A549 (cell line): ENCODE measurements around the gene ZBED5.

Experiments used
- BHLHE40 ChIP-seq: IDR thresholded peaks from 2 replicates; pipeline ENCODE4 v1.6.1; 2012; ENCODE audit warnings: low read depth, low read length, inconsistent platforms
- CTCF ChIP-seq: fragments of >200 bp; sonication (Bioruptor Twin); formaldehyde crosslinking; IDR thresholded peaks from 3 replicates; pipeline ENCODE4 v1.5.1; 2016
- EHF ChIP-seq: fragments of 250-450 bp; sonication (Bioruptor Pico); IDR thresholded peaks from 2 replicates; pipeline ENCODE4 v1.5.0; 2020; ENCODE audit warnings: mild to moderate bottlenecking
- EHMT2 ChIP-seq: fragments of 200-600 bp; sonication (generic); IDR thresholded peaks from 2 replicates; pipeline ENCODE4 v1.6.1; 2016; ENCODE audit warnings: antibody characterized with exemption, low read depth, mild to moderate bottlenecking, moderate library complexity
- EP300 ChIP-seq, 2 experiments: fragments of >200 bp; sonication (Bioruptor Twin); formaldehyde crosslinking; IDR thresholded peaks; 2 replicates in 1 of 2; 3 replicates in 1 of 2; pipeline ENCODE4 v1.6.1; 2016 to 2017
- HMGXB4 ChIP-seq: fragments of 250-450 bp; sonication (Bioruptor Pico); IDR thresholded peaks from 2 replicates; pipeline ENCODE4 v1.5.0; 2021; ENCODE audit warnings: mild to moderate bottlenecking, moderate library complexity, borderline replicate concordance
- KDM1A ChIP-seq: fragments of 200-600 bp; sonication (generic); IDR thresholded peaks from 2 replicates; pipeline ENCODE4 v1.6.1; 2016; ENCODE audit warnings: low read depth, mild to moderate bottlenecking
- PBX3 ChIP-seq: IDR thresholded peaks from 2 replicates; pipeline ENCODE4 v1.6.1; 2012
- POLR2A ChIP-seq: IDR thresholded peaks from 2 replicates; pipeline ENCODE4 v1.6.1; 2012; ENCODE audit warnings: mild to moderate bottlenecking, low read length
- RAD21 ChIP-seq, 2 experiments: fragments of >200 bp in 1 of 2; sonication (Bioruptor Twin) in 1 of 2; formaldehyde crosslinking in 1 of 2; IDR thresholded peaks in 1 of 2; conservative IDR thresholded peaks in 1 of 2; 2 replicates in 1 of 2; 3 replicates in 1 of 2; pipeline ENCODE4 v1.6.1; 2012 to 2018; ENCODE audit warnings: inconsistent platforms in 1 of 2
- REST ChIP-seq: fragments of 200-600 bp; sonication (generic); IDR thresholded peaks from 2 replicates; pipeline ENCODE4 v1.6.1; 2016; ENCODE audit warnings: antibody characterized with exemption, mild to moderate bottlenecking, moderate library complexity
- USF2 ChIP-seq: fragments of 450-650 bp; IDR thresholded peaks from 2 replicates; pipeline ENCODE4 v1.6.1; 2014; ENCODE audit warnings: antibody characterized with exemption
- ZFP36 ChIP-seq: fragments of 450-650 bp; IDR thresholded peaks from 2 replicates; pipeline ENCODE4 v1.6.1; 2014; ENCODE audit warnings: borderline replicate concordance; ENCODE audit not compliant: partially characterized antibody

GRCh38 chr11:10805741-10806140, 52.1 kb downstream of the ZBED5 start:
- TF ChIP-seq KDM1A (no peak), BHLHE40 (no peak), POLR2A (no peak), USF2 (no peak), REST (no peak), EP300 (IDR thresholded peaks at IDR 0.05) (no peak), CTCF (no peak), RAD21 (conservative IDR thresholded peaks at IDR 0.05 in 1 of 2, IDR thresholded peaks at IDR 0.05 in 1 of 2) (no peak), ZFP36 (no peak), EHF (CRISPR knock-in tag) (no peak), HMGXB4 (CRISPR knock-in tag) (no peak), EHMT2 (no peak), PBX3 (no peak)
